ENCODE data around the gene HAS3. TPM values are rescaled to one million over a fixed set of nuclear protein-coding genes. Genes with fewer than 3 reads are reported as not detected.
"Not testable (repeated sequence)": the region's sequence is repeated elsewhere in the genome, so short reads cannot be mapped to it uniquely, and the experiment has no call there.

HAS3 gene
- total RNA-seq, 2 donors from 2014 or later: 3.0 to 4.5 TPM

DNA sequence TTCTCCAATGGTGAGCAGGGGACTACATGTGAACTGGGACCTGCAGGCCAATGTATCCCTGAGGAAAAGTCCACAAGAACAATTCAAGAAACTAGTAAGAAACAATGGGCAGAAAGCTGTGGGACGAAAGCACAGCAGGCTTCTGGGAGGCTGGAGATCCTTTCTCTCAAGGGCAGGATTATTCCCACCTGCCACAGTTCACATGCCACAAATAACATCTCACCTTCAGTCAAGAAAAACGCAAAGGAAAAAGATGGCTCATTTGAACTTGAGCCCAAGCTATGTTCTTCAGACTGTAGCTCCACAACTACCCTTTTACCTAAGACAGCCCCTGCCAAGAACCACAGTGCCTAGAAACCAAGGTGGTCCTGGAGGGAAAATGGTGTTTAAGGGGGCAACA, 13.0 kb downstream of the HAS3 start:
- peaks cover 5 to 24% of the 10 kb centered on the region in 2 donors for H3K36me3 ChIP-seq
- 86% methylated on average over 2 of the region's 2 CpGs for WGBS
- H3K27ac ChIP-seq: no peak overlapping the region
- TF ChIP-seq POLR2AphosphoS5 (IDR thresholded peaks at IDR 0.05) (no peak), POLR2A (IDR thresholded peaks at IDR 0.05) (no peak)
- TF ChIP-seq, protein P1, sequence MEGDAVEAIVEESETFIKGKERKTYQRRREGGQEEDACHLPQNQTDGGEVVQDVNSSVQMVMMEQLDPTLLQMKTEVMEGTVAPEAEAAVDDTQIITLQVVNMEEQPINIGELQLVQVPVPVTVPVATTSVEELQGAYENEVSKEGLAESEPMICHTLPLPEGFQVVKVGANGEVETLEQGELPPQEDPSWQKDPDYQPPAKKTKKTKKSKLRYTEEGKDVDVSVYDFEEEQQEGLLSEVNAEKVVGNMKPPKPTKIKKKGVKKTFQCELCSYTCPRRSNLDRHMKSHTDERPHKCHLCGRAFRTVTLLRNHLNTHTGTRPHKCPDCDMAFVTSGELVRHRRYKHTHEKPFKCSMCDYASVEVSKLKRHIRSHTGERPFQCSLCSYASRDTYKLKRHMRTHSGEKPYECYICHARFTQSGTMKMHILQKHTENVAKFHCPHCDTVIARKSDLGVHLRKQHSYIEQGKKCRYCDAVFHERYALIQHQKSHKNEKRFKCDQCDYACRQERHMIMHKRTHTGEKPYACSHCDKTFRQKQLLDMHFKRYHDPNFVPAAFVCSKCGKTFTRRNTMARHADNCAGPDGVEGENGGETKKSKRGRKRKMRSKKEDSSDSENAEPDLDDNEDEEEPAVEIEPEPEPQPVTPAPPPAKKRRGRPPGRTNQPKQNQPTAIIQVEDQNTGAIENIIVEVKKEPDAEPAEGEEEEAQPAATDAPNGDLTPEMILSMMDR (IDR thresholded peaks at IDR 0.05): no peak
- no peaks in the 10 kb centered on the region for H3K9me3 ChIP-seq
- H3K27me3 ChIP-seq (replicated peaks; ENCODE audit: insufficient read depth): no peaks in the 10 kb centered on the region
- intact Hi-C loops (cut with DNase I): loop anchor here (5.0 kb wide), 2 partner anchors 211 to 411 kb away; no protein-coding TSS in a partner anchor
- no peak for DNase-seq (ENCODE audit: low spot score)
- H3K4me1 ChIP-seq (replicated peaks): no peaks in the 10 kb centered on the region
- no peak overlapping the region for H3K4me3 ChIP-seq

DNA sequence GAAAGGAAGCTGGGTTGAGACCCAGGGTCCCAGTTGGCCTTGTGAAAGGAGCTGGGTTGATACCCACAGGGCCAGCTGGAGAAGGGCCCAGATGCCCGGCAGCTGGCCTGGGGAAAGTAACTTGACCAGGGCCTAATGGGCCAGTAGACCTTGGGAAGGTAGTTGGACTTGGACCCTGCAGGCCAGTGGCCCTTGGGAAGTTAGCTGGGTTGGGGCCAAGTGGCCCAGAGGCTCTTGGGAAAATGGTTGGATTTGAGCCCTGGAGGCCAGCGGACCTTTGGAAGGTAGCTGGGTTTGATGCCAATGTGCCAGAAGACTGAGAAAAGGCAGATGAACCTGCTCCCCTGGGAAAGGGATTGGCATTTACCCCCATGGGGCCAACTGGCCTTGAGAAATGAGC, 13.5 kb downstream of the HAS3 start:
- intact Hi-C loops (cut with DNase I): loop anchor here (5.0 kb wide), 2 partner anchors 212 to 412 kb away; no protein-coding TSS in a partner anchor
- Histone ChIP-seq H3K4me1 (replicated peaks) (no peaks in the 10 kb centered on the region), H3K27me3 (replicated peaks; ENCODE audit: insufficient read depth) (no peaks in the 10 kb centered on the region), H3K9me3 (no peaks in the 10 kb centered on the region), H3K27ac (no peak overlapping the region), H3K36me3 (peaks cover 5 to 24% of the 10 kb centered on the region in 2 donors), H3K4me3 (no peak overlapping the region)
- DNase-seq (ENCODE audit: low spot score): no peak
- TF ChIP-seq POLR2A (IDR thresholded peaks at IDR 0.05) (no peak), POLR2AphosphoS5 (IDR thresholded peaks at IDR 0.05) (no peak)
- TF ChIP-seq, protein P1 (IDR thresholded peaks at IDR 0.05): no peak
- WGBS: 93% methylated on average over 2 of the region's 2 CpGs

DNA sequence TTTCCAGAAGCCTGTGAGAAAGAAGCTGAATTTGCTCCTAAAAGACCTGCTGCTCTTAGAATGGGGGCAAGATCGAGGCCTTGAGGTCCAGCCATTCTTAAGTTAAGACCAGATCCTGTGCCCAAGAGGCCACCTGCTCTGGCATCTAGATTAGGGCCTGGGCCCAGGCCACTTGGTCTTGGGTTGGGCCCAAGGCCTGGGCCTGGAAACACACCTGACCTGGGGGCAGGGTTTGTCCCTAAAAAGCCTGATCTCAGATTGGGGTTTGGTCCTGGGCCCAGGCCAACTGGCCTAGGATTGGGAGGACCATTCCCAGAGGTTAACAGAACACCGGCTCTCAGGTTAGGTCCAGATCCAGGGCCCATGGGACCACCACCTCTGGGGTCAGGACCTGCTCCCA, 14.1 kb downstream of the HAS3 start:
- Histone ChIP-seq H3K27me3 (replicated peaks; ENCODE audit: insufficient read depth) (no peaks in the 10 kb centered on the region), H3K4me1 (replicated peaks) (no peaks in the 10 kb centered on the region), H3K36me3 (peaks cover 5 to 24% of the 10 kb centered on the region in 2 donors), H3K4me3 (no peak overlapping the region), H3K27ac (no peak overlapping the region), H3K9me3 (no peaks in the 10 kb centered on the region)
- DNase-seq (ENCODE audit: low spot score): no peak
- intact Hi-C loops (cut with DNase I): loop anchor here (5.0 kb wide), 2 partner anchors 212 to 412 kb away; no protein-coding TSS in a partner anchor
- 88% methylated on average over 1 of the region's 2 CpGs for WGBS
- TF ChIP-seq POLR2A (IDR thresholded peaks at IDR 0.05) (no peak), POLR2AphosphoS5 (IDR thresholded peaks at IDR 0.05) (no peak)
- TF ChIP-seq, protein P1 (IDR thresholded peaks at IDR 0.05): no peak

DNA sequence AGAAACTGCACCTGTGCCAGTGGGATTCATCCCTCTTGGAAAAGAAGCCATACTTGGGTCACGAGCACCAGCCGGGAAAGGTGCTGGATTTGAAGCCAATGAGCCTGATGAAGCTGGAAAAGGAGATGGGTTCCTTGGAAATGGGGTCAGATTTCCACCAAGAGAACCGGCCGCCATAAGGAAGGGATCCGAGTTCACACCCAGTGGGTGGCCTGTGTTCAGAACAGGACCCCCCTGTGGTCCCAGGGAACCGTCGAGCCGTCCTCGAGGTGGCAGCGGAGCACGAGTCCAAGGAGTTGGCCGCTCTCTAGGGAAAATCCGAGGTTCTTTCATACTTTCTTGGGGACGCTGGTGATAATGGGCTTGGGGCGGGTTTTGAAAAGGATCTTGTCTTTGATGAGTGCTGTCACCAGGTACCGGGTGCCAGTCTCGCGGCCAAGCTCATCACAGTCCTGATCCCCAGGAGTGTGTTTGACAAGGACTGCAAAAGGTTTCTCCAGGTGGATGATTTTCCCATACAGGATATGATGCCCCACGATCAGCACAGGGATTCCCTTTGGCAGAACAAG, 14.7 kb downstream of the HAS3 start:
- intact Hi-C loops (cut with DNase I): no loop called here
- Histone ChIP-seq H3K27me3 (replicated peaks; ENCODE audit: insufficient read depth) (no peaks in the 10 kb centered on the region), H3K36me3 (peaks cover 5 to 24% of the 10 kb centered on the region in 2 donors), H3K4me1 (replicated peaks) (no peaks in the 10 kb centered on the region), H3K9me3 (no peaks in the 10 kb centered on the region), H3K4me3 (no peak overlapping the region), H3K27ac (no peak overlapping the region)
- TF ChIP-seq POLR2AphosphoS5 (IDR thresholded peaks at IDR 0.05) (no peak), POLR2A (IDR thresholded peaks at IDR 0.05) (no peak)
- TF ChIP-seq, protein P1 (IDR thresholded peaks at IDR 0.05): no peak
- 88% methylated on average over 19 of the region's 19 CpGs for WGBS
- no peak for DNase-seq (ENCODE audit: low spot score)

DNA sequence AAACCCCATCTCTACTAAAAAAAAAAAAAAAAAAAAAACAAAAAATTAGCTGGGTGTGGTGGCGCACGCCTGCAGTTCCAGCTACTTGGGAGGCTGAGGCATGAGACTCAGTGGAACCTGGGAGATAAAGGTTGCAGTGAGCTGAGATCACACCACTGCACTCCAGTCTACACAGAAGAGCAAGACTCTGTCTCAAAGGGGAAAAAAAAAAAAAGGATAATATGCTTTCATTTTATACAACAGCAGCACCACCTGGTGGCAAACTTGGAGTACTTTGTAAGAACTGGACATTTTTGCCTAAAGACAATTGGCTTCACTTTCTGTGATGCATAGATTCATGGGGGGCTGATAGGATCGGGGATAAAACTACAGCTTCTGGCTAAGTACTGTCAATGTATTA, 18.5 kb downstream of the HAS3 start:
- no peaks in the 10 kb centered on the region for H3K9me3 ChIP-seq
- peaks cover 0 to 16% of the 10 kb centered on the region in 2 donors for H3K36me3 ChIP-seq
- no peak for DNase-seq (ENCODE audit: low spot score)
- H3K4me1 ChIP-seq (replicated peaks): no peaks in the 10 kb centered on the region
- H3K27me3 ChIP-seq (replicated peaks; ENCODE audit: insufficient read depth): no peaks in the 10 kb centered on the region
- WGBS: 77% methylated on average over 3 of the region's 3 CpGs
- intact Hi-C loops (cut with DNase I): no loop called here
- no peak overlapping the region for H3K4me3 ChIP-seq
- peak; percentile 23 for TF ChIP-seq POLR2AphosphoS5 (IDR thresholded peaks at IDR 0.05)
- TF ChIP-seq, protein P1 (IDR thresholded peaks at IDR 0.05): peak; percentile 13 to 77 (median 74)
- no peak for TF ChIP-seq POLR2A (IDR thresholded peaks at IDR 0.05)
- no peak overlapping the region for H3K27ac ChIP-seq

DNA sequence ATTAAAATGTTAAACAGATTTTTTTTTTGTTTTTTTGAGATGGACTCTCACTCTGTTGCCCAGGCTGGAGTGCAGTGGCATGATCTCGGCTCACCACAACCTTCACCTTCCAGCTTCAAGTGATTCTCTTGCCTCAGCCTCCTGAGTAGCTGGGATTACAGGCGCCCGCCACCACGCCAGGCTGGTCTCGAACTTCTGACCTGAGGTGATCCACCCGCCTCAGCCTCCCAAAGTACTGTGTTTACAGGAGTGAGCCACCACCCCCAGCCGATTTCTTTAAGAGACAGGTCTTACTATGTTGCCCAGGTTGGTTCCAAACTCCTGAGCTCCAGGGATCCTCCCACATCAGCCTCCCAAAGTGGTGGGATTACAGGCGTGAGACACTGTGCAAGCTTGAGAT, 19.0 kb downstream of the HAS3 start:
- H3K9me3 ChIP-seq; H3K27ac ChIP-seq; intact Hi-C loops (cut with DNase I); H3K4me3 ChIP-seq; DNase-seq (ENCODE audit: low spot score); H3K4me1 ChIP-seq (replicated peaks); H3K27me3 ChIP-seq (replicated peaks; ENCODE audit: insufficient read depth): not testable (repeated sequence)
- H3K36me3 ChIP-seq: peaks cover 0 to 12% of the 10 kb centered on the region in 2 donors
- 89% methylated on average over 8 of the region's 8 CpGs for WGBS

DNA sequence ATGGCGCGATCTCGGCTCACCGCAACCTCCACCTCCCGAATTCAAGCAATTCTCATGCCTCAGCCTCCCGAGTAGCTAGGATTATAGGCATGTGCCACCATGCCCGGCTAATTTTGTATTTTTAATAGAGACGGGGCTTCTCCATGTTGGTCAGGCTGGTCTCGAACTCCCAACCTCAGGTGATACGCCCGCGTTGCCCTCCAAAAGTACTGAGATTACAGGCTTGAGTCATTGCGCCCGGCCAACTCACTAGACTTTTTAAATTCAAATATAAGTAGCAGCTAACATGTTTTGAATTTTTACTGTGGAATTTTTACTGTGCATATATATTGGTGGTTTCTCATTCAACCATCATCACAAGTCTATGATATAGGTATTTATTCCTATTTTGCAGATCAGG, 19.5 kb downstream of the HAS3 start:
- 93% methylated on average over 14 of the region's 14 CpGs for WGBS
- not testable (repeated sequence) for H3K27me3 ChIP-seq (replicated peaks; ENCODE audit: insufficient read depth); H3K4me1 ChIP-seq (replicated peaks); H3K27ac ChIP-seq; DNase-seq (ENCODE audit: low spot score); H3K4me3 ChIP-seq; H3K9me3 ChIP-seq; H3K36me3 ChIP-seq
- intact Hi-C loops (cut with DNase I): loop anchor here (5.0 kb wide), 3 partner anchors 278 to 598 kb away; no protein-coding TSS in a partner anchor
